OCI-LY3 (cell line): ENCODE results near the gene EMILIN1.

Experiments used
- EZH2phosphoT487 ChIP-seq: fragments of 200-600 bp; shearing (Covaris generic); IDR thresholded peaks from 2 replicates; pipeline ENCODE4 v1.6.1; 2018; ENCODE audit warnings: antibody characterized with exemption, mixed run types, low read depth
- TF ChIP-seq, protein P1 (sequence below): fragments of 200-600, 300-600 bp; sonication (generic); IDR thresholded peaks from 2 replicates; pipeline ENCODE4 v1.5.1; 2014; ENCODE audit warnings: antibody characterized with exemption, low read length, low read depth

DNA sequence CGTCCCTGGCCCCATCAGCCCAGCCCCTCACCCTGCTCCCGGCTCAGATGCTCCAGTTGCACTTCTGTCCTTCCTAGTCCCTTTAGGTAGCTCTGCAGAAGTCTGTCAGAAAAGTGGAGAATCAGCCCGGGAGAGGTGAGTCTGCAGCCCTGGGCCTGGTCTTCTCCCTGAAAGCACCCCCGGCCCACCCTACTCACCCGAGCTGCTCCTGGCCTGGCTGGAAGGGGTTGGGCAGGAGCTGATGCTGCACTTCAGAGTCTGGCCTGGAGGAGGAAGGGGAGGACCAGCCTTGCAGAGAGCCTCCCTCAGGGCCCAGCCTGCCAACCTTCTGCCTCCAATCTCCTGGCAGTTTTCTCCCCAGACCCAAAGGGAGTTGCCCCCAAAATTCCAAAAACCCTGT is 23.9 kb downstream of the EMILIN1 start:
- TF ChIP-seq, protein P1, sequence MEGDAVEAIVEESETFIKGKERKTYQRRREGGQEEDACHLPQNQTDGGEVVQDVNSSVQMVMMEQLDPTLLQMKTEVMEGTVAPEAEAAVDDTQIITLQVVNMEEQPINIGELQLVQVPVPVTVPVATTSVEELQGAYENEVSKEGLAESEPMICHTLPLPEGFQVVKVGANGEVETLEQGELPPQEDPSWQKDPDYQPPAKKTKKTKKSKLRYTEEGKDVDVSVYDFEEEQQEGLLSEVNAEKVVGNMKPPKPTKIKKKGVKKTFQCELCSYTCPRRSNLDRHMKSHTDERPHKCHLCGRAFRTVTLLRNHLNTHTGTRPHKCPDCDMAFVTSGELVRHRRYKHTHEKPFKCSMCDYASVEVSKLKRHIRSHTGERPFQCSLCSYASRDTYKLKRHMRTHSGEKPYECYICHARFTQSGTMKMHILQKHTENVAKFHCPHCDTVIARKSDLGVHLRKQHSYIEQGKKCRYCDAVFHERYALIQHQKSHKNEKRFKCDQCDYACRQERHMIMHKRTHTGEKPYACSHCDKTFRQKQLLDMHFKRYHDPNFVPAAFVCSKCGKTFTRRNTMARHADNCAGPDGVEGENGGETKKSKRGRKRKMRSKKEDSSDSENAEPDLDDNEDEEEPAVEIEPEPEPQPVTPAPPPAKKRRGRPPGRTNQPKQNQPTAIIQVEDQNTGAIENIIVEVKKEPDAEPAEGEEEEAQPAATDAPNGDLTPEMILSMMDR = no peak
- TF ChIP-seq EZH2phosphoT487 = no peak
